ENCODE measurements around the gene ARHGEF7. TPM values are rescaled to one million over a fixed set of nuclear protein-coding genes. Genes with fewer than 3 reads are reported as not detected.

The ARHGEF7 gene
- total RNA-seq, 1 donor from 2014 or later: 73.7 TPM

GRCh38 chr13:111239764-111240670, 124.9 kb downstream of the ARHGEF7 start:
- TF ChIP-seq CTCF (IDR thresholded peaks at IDR 0.05; ENCODE audit: insufficient read depth, low read depth, low read length) (no peak), EZH2 (IDR thresholded peaks at IDR 0.05; ENCODE audit: insufficient read depth, low read length) (no peak)
- Histone ChIP-seq H3K36me3 (ENCODE audit: insufficient read depth, low read length) (peaks cover 4% of the 10 kb centered on the region), H3K9ac (ENCODE audit: low read length) (no peak overlapping the region), H2AFZ (ENCODE audit: low read depth, low read length) (no peak overlapping the region), H3K27ac (ENCODE audit: low read depth, low read length) (no peak overlapping the region), H3K4me3 (ENCODE audit: insufficient read depth, low read depth, low read length) (no peak overlapping the region), H3K27me3 (ENCODE audit: insufficient read depth, low read length) (no peaks in the 10 kb centered on the region), H3K4me2 (ENCODE audit: low read length) (no peak overlapping the region), H3K79me2 (ENCODE audit: insufficient read depth, low read length) (peaks cover 22% of the 10 kb centered on the region), H3K4me1 (ENCODE audit: insufficient read depth, low read length) (no peaks in the 10 kb centered on the region), H4K20me1 (ENCODE audit: insufficient read depth, low read length) (peaks cover 43% of the 10 kb centered on the region), H3K9me3 (ENCODE audit: insufficient read depth, low read depth, low read length) (no peaks in the 10 kb centered on the region)
- Mint-ChIP-seq H3K36me3 (ENCODE audit: low read depth, unreplicated experiment) (peaks cover 21% of the 10 kb centered on the region), H3K27ac (ENCODE audit: unreplicated experiment) (no peak overlapping the region), H3K27me3 (ENCODE audit: low read depth, unreplicated experiment) (no peaks in the 10 kb centered on the region), H3K4me3 (ENCODE audit: unreplicated experiment) (no peak overlapping the region), H3K4me1 (ENCODE audit: low read depth, unreplicated experiment) (peaks cover 6% of the 10 kb centered on the region), H3K9me3 (ENCODE audit: unreplicated experiment) (no peaks in the 10 kb centered on the region)
- DNase-seq (ENCODE audit: low read depth) (no peak), FAIRE-seq (no peak)

- Histone ChIP-seq H2AFZ (ENCODE audit: low read depth, low read length) (no peak overlapping the region), H3K4me3 (ENCODE audit: insufficient read depth, low read depth, low read length) (no peak overlapping the region), H3K36me3 (ENCODE audit: insufficient read depth, low read length) (peaks cover 4% of the 10 kb centered on the region), H3K4me2 (ENCODE audit: low read length) (no peak overlapping the region), H3K27me3 (ENCODE audit: insufficient read depth, low read length) (no peaks in the 10 kb centered on the region), H3K79me2 (ENCODE audit: insufficient read depth, low read length) (peaks cover 22% of the 10 kb centered on the region), H3K4me1 (ENCODE audit: insufficient read depth, low read length) (no peaks in the 10 kb centered on the region), H3K9ac (ENCODE audit: low read length) (no peak overlapping the region), H3K9me3 (ENCODE audit: insufficient read depth, low read depth, low read length) (no peaks in the 10 kb centered on the region), H4K20me1 (ENCODE audit: insufficient read depth, low read length) (peaks cover 34% of the 10 kb centered on the region), H3K27ac (ENCODE audit: low read depth, low read length) (no peak overlapping the region)
- DNase-seq (ENCODE audit: low read depth) (no peak), FAIRE-seq (no peak)
- H3K9me3 Mint-ChIP-seq (ENCODE audit: unreplicated experiment): no peaks in the 10 kb centered on the region
- H3K4me3 Mint-ChIP-seq (ENCODE audit: unreplicated experiment): no peak overlapping the region
- no peaks in the 10 kb centered on the region for H3K27me3 Mint-ChIP-seq (ENCODE audit: low read depth, unreplicated experiment)
- peaks cover 25% of the 10 kb centered on the region for H3K36me3 Mint-ChIP-seq (ENCODE audit: low read depth, unreplicated experiment)
- no peak for TF ChIP-seq EZH2 (IDR thresholded peaks at IDR 0.05; ENCODE audit: insufficient read depth, low read length)
- peaks cover 6% of the 10 kb centered on the region for H3K4me1 Mint-ChIP-seq (ENCODE audit: low read depth, unreplicated experiment)
- no peak overlapping the region for H3K27ac Mint-ChIP-seq (ENCODE audit: unreplicated experiment)
Measured at GRCh38 chr13:111241006-111241755, 126.1 kb downstream of the ARHGEF7 start.

GRCh38 chr13:111241862-111242261, 126.8 kb downstream of the ARHGEF7 start:
- Mint-ChIP-seq H3K9me3 (ENCODE audit: unreplicated experiment) (no peaks in the 10 kb centered on the region), H3K27ac (ENCODE audit: unreplicated experiment) (no peak overlapping the region), H3K27me3 (ENCODE audit: low read depth, unreplicated experiment) (no peaks in the 10 kb centered on the region), H3K4me1 (ENCODE audit: low read depth, unreplicated experiment) (peaks cover 6% of the 10 kb centered on the region), H3K36me3 (ENCODE audit: low read depth, unreplicated experiment) (peaks cover 25% of the 10 kb centered on the region), H3K4me3 (ENCODE audit: unreplicated experiment) (no peak overlapping the region)
- no peak for DNase-seq (ENCODE audit: low read depth)
- no peak overlapping the region for H2AFZ ChIP-seq (ENCODE audit: low read depth, low read length)
- H3K9me3 ChIP-seq (ENCODE audit: insufficient read depth, low read depth, low read length): no peaks in the 10 kb centered on the region
- H3K27ac ChIP-seq (ENCODE audit: low read depth, low read length): no peak overlapping the region
- H3K27me3 ChIP-seq (ENCODE audit: insufficient read depth, low read length): no peaks in the 10 kb centered on the region
- H3K4me2 ChIP-seq (ENCODE audit: low read length): no peak overlapping the region
- peaks cover 4% of the 10 kb centered on the region for H3K36me3 ChIP-seq (ENCODE audit: insufficient read depth, low read length)
- H3K79me2 ChIP-seq (ENCODE audit: insufficient read depth, low read length): peaks cover 22% of the 10 kb centered on the region
- H3K4me1 ChIP-seq (ENCODE audit: insufficient read depth, low read length): no peaks in the 10 kb centered on the region
- H3K4me3 ChIP-seq (ENCODE audit: insufficient read depth, low read depth, low read length): no peak overlapping the region
- TF ChIP-seq CTCF (IDR thresholded peaks at IDR 0.05; ENCODE audit: insufficient read depth, low read depth, low read length): no peak
- TF ChIP-seq EZH2 (IDR thresholded peaks at IDR 0.05; ENCODE audit: insufficient read depth, low read length): no peak
- no peak overlapping the region for H3K9ac ChIP-seq (ENCODE audit: low read length)
- no peak for FAIRE-seq
- H4K20me1 ChIP-seq (ENCODE audit: insufficient read depth, low read length): peaks cover 33% of the 10 kb centered on the region
